Measurements from ENCODE around the gene FILIP1.

DNA sequence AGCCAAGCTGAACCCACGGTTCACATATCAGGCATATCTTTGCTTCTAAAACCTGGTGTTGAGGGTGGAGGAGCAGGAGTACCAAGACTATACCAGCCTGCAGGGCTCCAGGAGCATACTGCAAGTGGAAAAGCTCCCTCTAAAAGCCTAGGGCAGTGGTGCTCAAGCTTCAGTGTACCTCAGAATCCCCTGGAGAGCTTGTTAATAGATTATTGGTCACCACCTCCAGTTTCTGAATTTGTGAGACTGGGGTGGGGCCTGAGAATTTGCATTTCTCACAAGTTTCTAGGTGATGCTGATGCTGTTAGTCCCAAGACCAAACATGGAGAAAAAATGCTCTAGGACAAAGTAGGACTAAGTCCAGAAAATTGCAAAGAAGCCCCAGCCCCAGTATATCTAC lies 65.4 kb downstream of the FILIP1 start:
- TF ChIP-seq, protein P1, sequence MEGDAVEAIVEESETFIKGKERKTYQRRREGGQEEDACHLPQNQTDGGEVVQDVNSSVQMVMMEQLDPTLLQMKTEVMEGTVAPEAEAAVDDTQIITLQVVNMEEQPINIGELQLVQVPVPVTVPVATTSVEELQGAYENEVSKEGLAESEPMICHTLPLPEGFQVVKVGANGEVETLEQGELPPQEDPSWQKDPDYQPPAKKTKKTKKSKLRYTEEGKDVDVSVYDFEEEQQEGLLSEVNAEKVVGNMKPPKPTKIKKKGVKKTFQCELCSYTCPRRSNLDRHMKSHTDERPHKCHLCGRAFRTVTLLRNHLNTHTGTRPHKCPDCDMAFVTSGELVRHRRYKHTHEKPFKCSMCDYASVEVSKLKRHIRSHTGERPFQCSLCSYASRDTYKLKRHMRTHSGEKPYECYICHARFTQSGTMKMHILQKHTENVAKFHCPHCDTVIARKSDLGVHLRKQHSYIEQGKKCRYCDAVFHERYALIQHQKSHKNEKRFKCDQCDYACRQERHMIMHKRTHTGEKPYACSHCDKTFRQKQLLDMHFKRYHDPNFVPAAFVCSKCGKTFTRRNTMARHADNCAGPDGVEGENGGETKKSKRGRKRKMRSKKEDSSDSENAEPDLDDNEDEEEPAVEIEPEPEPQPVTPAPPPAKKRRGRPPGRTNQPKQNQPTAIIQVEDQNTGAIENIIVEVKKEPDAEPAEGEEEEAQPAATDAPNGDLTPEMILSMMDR (IDR thresholded peaks at IDR 0.05; ENCODE audit: insufficient read depth, low read length, poor library complexity, severe bottlenecking): no peak
- TF ChIP-seq EZH2phosphoT487 (conservative IDR thresholded peaks at IDR 0.05; ENCODE audit: low read length): no peak

Data from SU-DHL-6 (cell line).